Renal pelvis (tissue), 4 donors: ENCODE data around the gene FEZF2. TPM values are rescaled to one million over a fixed set of nuclear protein-coding genes. Genes with fewer than 3 reads are reported as not detected.

Experiments used
- DNase-seq: peaks from one replicate; pipeline ENCODE4 v3.0.0-alpha.2; 2013
- polyA plus RNA-seq, 3 donors: library from polyadenylated mRNA; unstranded; fragments of 120-200 nt; gene quantifications; one replicate each; pipeline ENCODE4 v1.2.1, GENCODE V29; 2013; ENCODE audit not compliant: insufficient read length in 3 of 3

FEZF2 gene
- polyA plus RNA-seq, 3 donors = not detected

DNA sequence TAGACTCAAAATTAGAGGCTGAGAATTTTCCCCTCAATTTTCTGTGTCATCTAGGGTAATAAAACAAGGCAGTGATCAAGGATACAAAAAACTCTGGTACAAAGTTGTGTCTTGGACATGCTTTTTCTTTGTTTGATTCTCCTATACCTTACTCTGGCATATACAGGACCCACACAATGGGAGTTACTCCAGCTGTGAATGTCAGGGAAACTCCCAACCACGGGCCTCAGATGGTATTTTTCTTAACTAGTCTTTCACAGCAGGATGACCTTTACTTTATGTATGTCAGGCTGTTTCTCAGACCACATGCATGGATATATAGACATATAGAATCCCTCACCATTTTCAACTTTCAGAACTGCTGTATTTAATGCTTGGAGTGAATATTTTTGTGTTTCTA is 41.3 kb downstream of the FEZF2 start:
- DNase-seq = no peak

DNA sequence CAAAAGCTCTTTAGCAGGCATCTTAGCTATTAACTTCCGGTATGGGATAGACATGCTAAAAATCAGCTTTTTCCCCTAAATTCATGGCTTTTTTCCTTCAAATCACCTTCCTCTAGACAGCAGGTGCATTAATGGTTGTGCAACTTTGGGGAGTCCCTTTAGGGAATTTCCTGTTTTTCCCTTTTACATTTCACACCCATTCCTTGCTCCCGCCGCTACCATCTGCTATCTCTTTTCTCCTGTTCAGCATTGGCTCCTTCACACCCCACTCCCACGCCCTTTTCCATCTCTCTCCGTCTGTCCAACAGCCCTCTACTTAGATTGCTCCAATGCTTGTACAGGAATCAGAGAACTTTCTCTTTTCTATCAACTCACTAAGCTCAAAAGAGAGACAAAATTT is 43.4 kb downstream of the FEZF2 start:
- no peak for DNase-seq

DNA sequence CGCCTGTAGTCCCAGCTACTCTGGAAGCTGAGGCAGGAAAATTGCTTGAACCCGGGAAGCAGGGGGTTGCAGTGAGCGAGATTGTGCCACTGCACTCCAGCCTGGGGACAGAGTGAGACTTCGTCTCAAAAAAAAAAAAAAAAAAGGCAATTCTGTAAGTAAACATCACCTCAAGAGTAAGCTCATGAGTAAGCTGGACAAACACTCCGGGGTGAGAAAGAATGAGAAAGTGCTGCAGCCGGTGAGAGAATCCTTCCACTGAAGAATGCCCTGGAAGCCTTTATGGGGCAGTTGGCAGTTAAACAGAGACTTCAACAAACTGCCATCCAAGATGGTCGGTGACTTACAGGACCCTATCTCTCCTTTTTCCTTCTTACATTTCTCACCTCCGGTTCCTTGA is 47.5 kb downstream of the FEZF2 start:
- DNase-seq = no peak

DNA sequence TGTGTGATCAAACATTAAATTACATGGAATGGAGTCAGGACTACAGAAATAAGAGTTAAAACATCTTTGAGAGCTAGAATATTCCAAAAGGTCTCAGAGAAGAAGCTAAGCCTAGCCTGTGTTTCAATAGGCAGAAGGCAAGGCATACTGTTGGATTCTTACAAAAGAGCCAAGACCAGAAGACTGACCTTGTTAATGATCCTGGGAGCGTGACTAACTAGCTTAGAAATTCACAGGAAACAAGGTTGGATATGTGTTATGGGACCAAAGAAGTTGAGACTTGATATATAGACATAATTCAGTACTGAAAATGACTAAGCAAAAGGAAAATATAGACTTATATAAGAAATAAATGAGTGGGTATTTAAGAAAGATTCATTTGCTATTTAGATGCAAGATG is 50.1 kb downstream of the FEZF2 start:
- DNase-seq = no peak
